NCI-H2107 treated with DMSO at 0.1 percent for 48 hours (cell line): Measurements from ENCODE around the gene POLG2.

Experiments
- DNase-seq: peaks from one replicate; lab custom pipeline; 2025; ENCODE audit not compliant: unreplicated experiment; lab: John Stamatoyannopoulos, UW

POLG2 gene

GRCh38 chr17:64496786-64497564 is at the start of gene POLG2:
Gene POLG2, minus strand, starts transcription at chr17:64497054. Its CDS starts 86 bp downstream, at chr17:64496968.
- peak; percentile 92 for DNase-seq

DNA sequence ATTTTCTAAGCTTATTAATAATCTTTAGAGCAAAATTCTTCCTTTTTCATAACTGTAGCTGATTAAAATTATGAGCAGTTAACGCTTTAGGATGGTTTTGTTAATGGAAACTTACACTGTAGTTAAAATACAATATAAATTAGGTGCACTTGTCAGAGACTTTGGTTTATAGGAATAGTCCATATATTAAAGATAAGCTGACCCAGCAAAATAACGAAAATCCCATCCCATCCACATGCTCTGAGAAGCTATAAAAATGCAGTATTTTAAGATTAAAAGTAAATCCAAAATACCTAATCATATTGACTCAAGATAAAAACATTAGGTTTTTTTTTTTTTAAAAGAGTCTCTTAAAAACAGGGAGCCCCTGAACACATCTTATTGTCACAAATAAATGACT is 47.9 kb upstream of the POLG2 start:
- no peak for DNase-seq

- DNase-seq = no peak
These were observed 43.4 kb upstream of the POLG2 start for GRCh38 chr17:64540118-64540776.

- DNase-seq = no peak
These were observed 41.8 kb upstream of the POLG2 start for GRCh38 chr17:64538508-64539130.

DNA sequence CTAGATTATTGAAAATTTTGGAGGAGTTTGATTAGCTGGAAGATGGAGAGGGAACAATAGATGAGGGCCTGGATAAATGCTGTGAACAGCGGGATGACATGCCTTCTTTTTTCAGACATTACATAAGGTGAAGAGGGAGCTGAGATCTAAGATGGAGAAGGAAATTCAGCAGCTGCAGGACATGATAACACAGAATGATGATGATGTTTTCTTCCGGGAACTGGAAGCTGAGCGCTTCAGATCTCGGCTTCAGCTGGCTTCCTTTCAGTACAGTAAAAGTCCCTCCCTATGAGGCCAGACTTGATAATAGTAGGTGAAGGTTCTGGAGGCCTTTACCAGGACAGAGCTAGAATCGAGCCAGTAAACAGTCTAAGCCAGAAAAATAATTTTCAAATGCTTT is 40.6 kb upstream of the POLG2 start:
- no peak for DNase-seq

DNA sequence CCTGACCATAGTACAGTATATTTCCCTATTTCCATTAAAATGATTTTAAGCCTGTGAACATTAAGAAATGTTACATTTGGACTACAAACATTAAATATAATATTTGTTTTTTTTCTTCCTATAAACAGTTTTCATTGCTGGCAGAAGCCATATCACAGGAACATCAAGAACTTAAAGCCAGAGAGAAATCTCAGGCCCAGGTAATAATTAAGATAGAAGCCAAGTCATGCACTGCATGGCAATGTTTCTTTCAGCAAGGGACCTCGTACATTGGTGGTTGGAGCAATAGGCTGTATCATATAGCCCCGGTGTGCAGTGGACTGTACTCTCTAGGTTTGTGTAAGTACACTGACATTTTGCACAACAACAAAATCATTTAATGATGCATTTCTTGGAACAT is 40.1 kb upstream of the POLG2 start:
- DNase-seq = no peak

DNA sequence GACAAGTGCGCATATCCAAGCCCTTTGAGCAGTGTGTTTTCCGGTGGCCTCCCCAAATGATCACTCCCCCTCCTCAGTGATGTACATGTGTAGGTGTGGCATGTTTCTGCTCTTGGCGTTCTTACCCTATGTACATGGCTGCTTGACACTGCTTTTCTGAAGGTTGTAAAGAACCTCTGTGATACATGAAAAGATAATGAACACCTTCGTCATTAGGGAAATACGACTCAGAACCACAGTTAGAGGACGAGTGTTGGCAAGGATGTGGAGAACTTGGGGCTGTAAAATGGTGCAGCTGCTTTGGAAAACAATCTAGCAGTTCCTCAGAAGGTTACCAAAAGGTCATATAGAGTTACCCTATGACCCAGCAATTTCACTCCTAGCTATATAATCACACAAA is 38.5 kb upstream of the POLG2 start:
- DNase-seq = no peak

DNA sequence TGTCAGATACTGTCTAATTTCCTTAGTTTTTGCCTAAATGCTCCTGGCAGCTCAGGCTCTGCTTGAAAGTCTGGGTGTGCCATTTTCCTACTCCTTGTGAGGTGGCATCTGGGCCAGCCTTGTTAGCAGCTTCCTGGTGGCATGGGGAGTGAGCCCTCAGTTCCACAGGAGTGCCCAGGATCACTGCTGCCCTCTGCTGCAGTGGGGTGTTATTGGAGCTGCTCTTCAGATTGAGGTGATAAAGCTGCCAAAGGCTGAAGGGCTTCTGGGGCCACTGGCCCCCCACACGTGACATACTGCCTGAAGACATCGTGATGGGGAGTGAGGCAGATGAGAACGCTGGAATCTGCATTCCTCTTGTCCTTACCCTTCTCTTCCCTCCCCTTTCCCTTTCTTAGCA is 37.3 kb upstream of the POLG2 start:
- DNase-seq = no peak

DNA sequence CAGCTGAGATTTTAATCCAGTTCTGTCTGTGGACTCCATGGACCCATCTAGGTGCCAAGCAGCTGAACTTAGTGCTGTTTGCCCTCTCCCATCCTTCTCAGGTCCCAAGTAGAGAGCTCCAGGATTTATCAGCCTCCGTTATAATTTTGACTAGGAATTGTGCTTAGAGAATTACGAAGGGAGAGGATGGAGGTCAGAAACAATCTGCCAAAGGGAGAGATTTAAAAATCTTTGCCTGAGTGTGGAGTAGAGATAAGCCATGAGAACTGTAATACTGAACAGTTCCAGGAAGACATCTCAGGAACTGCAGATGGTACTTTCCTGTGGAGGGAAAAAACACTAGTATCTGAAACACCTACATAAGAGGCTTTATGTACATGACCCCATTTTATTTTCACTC is 36.9 kb upstream of the POLG2 start:
- no peak for DNase-seq

DNA sequence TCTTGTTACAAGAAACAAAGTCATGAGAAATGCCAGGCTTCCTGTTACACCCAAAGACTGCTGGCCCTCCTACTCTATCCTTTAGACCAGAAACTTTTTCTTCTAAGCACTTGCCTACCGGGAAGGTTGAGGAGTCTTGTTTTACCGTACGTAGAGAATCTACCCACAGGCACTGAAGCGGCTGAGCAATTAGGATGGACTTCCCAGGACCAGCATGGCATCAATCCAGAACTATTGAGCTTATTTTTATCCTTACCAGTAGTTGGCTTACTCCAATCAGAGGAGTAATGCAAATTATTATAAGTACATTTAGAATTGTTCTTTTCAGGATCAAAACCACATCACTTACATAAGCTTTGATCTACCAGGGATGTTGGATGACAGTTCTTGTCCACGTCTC is 35.6 kb upstream of the POLG2 start:
- no peak for DNase-seq

- no peak for DNase-seq
These were observed 35.1 kb upstream of the POLG2 start for GRCh38 chr17:64531955-64532371.

- DNase-seq = no peak
These were observed 32.4 kb upstream of the POLG2 start for GRCh38 chr17:64529221-64529620.

GRCh38 chr17:64527914-64528313 is 31.1 kb upstream of the POLG2 start:
- no peak for DNase-seq

GRCh38 chr17:64520359-64520758 is 23.5 kb upstream of the POLG2 start:
- DNase-seq = no peak

GRCh38 chr17:64519601-64520000 is 22.7 kb upstream of the POLG2 start:
- DNase-seq = no peak

DNA sequence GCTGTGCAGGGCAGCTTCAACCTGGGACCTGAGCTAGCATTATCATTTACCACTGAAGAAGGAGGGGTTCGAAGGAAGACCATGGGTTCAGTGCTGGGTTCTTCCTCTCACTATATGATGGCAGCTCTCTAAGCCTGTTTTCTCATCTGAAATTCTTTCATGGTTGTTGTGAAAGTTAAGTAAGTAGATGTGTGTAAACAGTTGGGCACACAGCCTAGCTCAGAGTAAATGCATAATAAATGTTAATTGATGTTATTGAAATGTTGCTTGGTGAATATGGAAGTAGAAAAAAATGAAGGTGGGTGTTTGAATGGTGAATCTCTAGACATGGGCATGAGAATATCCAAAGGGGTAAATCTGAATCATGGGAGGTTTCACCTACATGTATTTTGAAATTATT is 19.0 kb upstream of the POLG2 start:
- no peak for DNase-seq

DNA sequence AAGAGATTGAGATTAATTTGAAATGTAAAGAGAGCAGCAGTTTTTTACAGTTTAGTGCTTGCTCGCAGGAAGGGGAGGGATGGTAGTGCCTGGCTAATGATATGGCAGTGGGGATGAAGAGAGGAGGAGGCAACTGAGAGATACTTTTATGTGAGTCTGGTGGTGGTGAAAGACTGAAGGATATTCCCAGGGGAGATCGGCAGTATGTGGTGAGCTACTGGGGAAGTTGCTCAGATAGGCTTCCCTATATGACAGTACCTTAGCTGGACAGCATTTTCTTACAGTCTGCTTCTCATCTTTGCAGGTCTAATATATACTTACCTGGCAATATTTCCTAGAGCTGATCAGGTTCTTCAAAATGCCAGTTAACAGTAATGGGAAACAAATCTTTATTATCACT is 18.6 kb upstream of the POLG2 start:
- DNase-seq = no peak

DNA sequence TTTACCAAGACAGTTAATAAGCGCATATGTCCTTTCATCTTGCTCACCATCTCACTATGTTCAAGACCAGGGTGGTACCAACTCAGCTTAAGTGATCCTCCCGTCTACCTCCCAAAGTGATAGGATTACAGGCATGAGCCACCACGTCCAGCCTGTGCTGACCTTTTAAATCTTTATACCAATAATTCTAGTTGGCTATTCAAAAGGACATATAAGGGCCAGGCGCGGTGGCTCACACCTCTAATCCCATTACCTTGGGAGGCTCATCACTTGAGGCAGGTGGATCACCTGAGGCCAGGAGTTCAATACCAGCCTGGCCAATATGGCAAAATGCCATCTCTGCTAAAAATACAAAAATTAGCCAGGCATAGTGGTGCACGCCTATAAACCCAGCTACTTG is 12.3 kb upstream of the POLG2 start:
- no peak for DNase-seq

- DNase-seq = no peak
These were observed 11.8 kb upstream of the POLG2 start for GRCh38 chr17:64508683-64509082.

DNA sequence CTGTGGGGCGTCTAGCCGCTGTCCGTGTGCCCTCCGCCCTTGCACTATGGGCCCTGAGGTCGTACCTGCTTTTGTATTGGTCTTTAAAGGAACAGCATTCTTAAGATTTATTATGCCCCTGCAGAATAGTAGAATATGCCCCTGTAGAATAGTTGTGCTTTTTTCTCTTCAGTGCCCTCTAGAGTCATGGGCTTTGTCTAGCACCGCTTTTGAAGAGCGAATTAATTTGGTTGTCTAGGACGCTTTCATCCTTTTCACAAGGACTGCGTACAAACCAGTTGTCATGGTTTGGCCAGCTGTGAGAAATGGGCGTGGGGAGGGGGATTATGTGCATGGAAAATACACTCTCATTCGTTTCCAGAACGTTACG is 10.5 kb upstream of the POLG2 start:
- DNase-seq = peak; percentile 78

- peak; percentile 80 for DNase-seq
These were observed 9.9 kb upstream of the POLG2 start, which contains the start of gene CEP95 for GRCh38 chr17:64506576-64507412. Gene CEP95, plus strand, starts transcription at chr17:64506977. Its CDS starts 121 bp downstream, at chr17:64507098.
